MM.1S (cell line): ENCODE measurements around the gene IDH3A.

ENCODE experiments used
- EZH2 ChIP-seq: fragments of 300-600 bp; sonication (generic); optimal IDR thresholded peaks from 2 replicates; pipeline ENCODE3; 2017; ENCODE audit warnings: low read depth, mild to moderate bottlenecking, antibody characterized with exemption, low read length, mixed read lengths
- EZH2phosphoT487 ChIP-seq: fragments of 300-600 bp; sonication (generic); IDR thresholded peaks from 2 replicates; pipeline ENCODE4 v1.6.1; 2018; ENCODE audit warnings: antibody characterized with exemption, low read length
- TF ChIP-seq, protein P1 (sequence below): fragments of 300-600 bp; sonication (generic); IDR thresholded peaks from 2 replicates; pipeline ENCODE4 v1.5.1; 2016; ENCODE audit warnings: antibody characterized with exemption, low read length, mixed read lengths

DNA sequence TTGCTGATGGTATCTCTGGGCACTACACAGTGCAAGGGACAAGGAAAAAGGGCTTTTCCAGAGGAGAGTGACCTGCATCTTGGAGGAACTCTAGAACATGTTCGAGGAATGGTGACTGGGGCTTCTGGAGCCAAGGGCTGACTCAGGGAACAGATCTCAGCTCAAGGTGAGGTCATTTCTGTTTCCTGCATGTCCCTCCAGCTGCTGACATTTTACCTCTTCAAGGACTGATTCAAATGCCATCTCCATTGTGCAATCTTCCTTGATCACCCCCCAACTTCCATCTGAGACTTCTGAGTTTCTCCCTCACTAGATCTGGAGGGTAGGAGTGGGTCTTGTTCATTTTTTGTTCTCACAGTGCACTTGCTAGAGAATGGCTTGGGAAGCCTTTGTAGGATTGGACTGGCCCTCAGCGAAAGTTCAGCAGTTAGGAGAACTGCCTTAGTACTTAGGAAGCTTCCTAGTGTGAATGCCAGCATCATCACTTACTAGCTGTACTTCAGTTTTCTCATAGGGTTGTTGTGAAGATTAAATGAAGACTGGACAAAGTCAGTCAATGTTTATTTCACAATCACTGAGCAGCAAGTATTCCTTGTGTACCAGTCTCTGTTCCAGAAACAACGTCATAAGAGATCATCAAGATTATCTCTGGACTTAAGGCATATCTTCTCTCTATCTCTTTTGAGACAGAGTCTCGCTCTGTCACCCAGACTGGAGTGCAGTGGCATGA is 2.6 kb upstream of the IDH3A start:
- TF ChIP-seq EZH2 (no peak), EZH2phosphoT487 (no peak)
- TF ChIP-seq, protein P1, sequence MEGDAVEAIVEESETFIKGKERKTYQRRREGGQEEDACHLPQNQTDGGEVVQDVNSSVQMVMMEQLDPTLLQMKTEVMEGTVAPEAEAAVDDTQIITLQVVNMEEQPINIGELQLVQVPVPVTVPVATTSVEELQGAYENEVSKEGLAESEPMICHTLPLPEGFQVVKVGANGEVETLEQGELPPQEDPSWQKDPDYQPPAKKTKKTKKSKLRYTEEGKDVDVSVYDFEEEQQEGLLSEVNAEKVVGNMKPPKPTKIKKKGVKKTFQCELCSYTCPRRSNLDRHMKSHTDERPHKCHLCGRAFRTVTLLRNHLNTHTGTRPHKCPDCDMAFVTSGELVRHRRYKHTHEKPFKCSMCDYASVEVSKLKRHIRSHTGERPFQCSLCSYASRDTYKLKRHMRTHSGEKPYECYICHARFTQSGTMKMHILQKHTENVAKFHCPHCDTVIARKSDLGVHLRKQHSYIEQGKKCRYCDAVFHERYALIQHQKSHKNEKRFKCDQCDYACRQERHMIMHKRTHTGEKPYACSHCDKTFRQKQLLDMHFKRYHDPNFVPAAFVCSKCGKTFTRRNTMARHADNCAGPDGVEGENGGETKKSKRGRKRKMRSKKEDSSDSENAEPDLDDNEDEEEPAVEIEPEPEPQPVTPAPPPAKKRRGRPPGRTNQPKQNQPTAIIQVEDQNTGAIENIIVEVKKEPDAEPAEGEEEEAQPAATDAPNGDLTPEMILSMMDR: no peak
